H1 (cell line): ENCODE results near the gene CFAP157. TPM values are rescaled to one million over a fixed set of nuclear protein-coding genes. Genes with fewer than 3 reads are reported as not detected.

Experiments
- CTCF ChIA-PET: fragments of 300-600 bp; sonication (Branson Sonifier 250); formaldehyde crosslinking; loops from one replicate; lab custom pipeline; 2021; ENCODE audit not compliant: partially characterized antibody; lab: Charles Lee
- POLR2A ChIA-PET: fragments of 300-600 bp; sonication (Branson Sonifier 250); formaldehyde crosslinking; loops from one replicate; lab custom pipeline; 2021; ENCODE audit warnings: inconsistent platforms; ENCODE audit not compliant: partially characterized antibody; lab: Charles Lee
- DNase-seq, 2 experiments: peaks; one replicate each; pipeline versions ENCODE4 v3.0.0 to v3.0.0-alpha.2; 2010 to 2022; ENCODE audit warnings: low spot score in 2 of 2, low read depth in 1 of 2, mixed read lengths in 1 of 2
- FAIRE-seq: peaks from 2 replicates; lab custom pipeline; 2011; peaks lifted over from hg19 to GRCh38; lab: Jason Lieb, UNC
- H2AFZ ChIP-seq: 2 replicates; pipeline ENCODE4 v1.8.1; 2012; ENCODE audit warnings: low read length, inconsistent platforms
- H2AK5ac ChIP-seq: 2 replicates; pipeline ENCODE4 v1.6.1; 2013; ENCODE audit warnings: low read depth, low read length
- H2BK120ac ChIP-seq: replicated peaks from 2 replicates; pipeline ENCODE3; 2013; ENCODE audit warnings: low read depth, low read length, inconsistent platforms
- H2BK12ac ChIP-seq: 2 replicates; pipeline ENCODE4 v1.6.1; 2013; ENCODE audit warnings: low read depth, low read length
- H2BK15ac ChIP-seq: 2 replicates; pipeline ENCODE4 v1.6.1; 2013; ENCODE audit warnings: low read length
- H2BK20ac ChIP-seq: 2 replicates; pipeline ENCODE4 v1.6.1; 2013; ENCODE audit warnings: low read length
- H2BK5ac ChIP-seq: 2 replicates; pipeline ENCODE4 v1.6.1; 2013; ENCODE audit warnings: low read depth, low read length
- H3K14ac ChIP-seq: 2 replicates; pipeline ENCODE4 v1.6.1; 2013; ENCODE audit warnings: inconsistent platforms; ENCODE audit not compliant: insufficient read length
- H3K18ac ChIP-seq: 2 replicates; pipeline ENCODE4 v1.6.1; 2013; ENCODE audit warnings: low read length; ENCODE audit errors: extremely low read depth
- H3K23ac ChIP-seq: 2 replicates; pipeline ENCODE4 v1.6.1; 2013; ENCODE audit warnings: inconsistent platforms; ENCODE audit not compliant: insufficient read length
- H3K23me2 ChIP-seq: 2 replicates; pipeline ENCODE4 v1.6.1; 2013; ENCODE audit warnings: low read depth, low read length
- H3K27ac ChIP-seq: 2 replicates; pipeline ENCODE4 v1.6.1; 2011; ENCODE audit warnings: low read depth, low read length, inconsistent platforms
- H3K27me3 ChIP-seq, 4 experiments: replicated peaks in 1 of 4; 1 replicate in 1 of 4; 2 replicates in 3 of 4; pipeline versions ENCODE4 v1.6.1 to v1.8.1; 2011 to 2013; ENCODE audit warnings: low read length in 3 of 4, mild to moderate bottlenecking in 3 of 4, inconsistent platforms in 2 of 4, mixed read lengths in 2 of 4, moderate library complexity in 1 of 4; ENCODE audit not compliant: control insufficient read depth in 3 of 4, insufficient read depth in 3 of 4; ENCODE audit errors: extremely low read depth in 1 of 4
- H3K36me3 ChIP-seq, 4 experiments: 2 replicates each; pipeline versions ENCODE4 v1.6.1 to v1.8.1; 2011 to 2013; ENCODE audit warnings: mild to moderate bottlenecking in 4 of 4, low read length in 3 of 4, moderate library complexity in 2 of 4, control low read depth in 1 of 4, inconsistent platforms in 1 of 4; ENCODE audit not compliant: insufficient read depth in 4 of 4, control insufficient read depth in 2 of 4
- H3K4ac ChIP-seq: replicated peaks from 2 replicates; pipeline ENCODE3; 2013; ENCODE audit warnings: low read length, low read depth, mixed read lengths, inconsistent platforms; ENCODE audit not compliant: insufficient read length
- H3K4me1 ChIP-seq, 4 experiments: replicated peaks in 1 of 4; 1 replicate in 1 of 4; 2 replicates in 3 of 4; pipeline versions ENCODE4 v1.6.1 to v1.8.1; 2011 to 2013; ENCODE audit warnings: low read length in 3 of 4, inconsistent platforms in 2 of 4, mixed read lengths in 1 of 4; ENCODE audit not compliant: insufficient read depth in 4 of 4, control insufficient read depth in 3 of 4
- H3K4me2 ChIP-seq, 2 experiments: 2 replicates each; pipeline versions ENCODE4 v1.6.1 to v1.8.1; 2011 to 2013; ENCODE audit warnings: low read depth in 2 of 2, low read length in 2 of 2, control low read depth in 1 of 2, inconsistent platforms in 1 of 2, mild to moderate bottlenecking in 1 of 2; ENCODE audit not compliant: insufficient read depth in 1 of 2
- H3K4me3 ChIP-seq, 4 experiments: fragments of 200-600, 300-600 bp in 1 of 4; sonication (generic), shearing (Covaris generic), sonication (Bioruptor Twin) in 1 of 4; 2 replicates each; pipeline versions ENCODE4 v1.5.1 to v1.8.1; 2011 to 2016; ENCODE audit warnings: low read length in 4 of 4, low read depth in 3 of 4, control low read depth in 2 of 4, inconsistent platforms in 2 of 4, mild to moderate bottlenecking in 2 of 4, mixed read lengths in 1 of 4, moderate library complexity in 1 of 4; ENCODE audit not compliant: insufficient read depth in 2 of 4; ENCODE audit errors: extremely low read depth in 1 of 4
- H3K56ac ChIP-seq: replicated peaks from 2 replicates; pipeline ENCODE3; 2013; ENCODE audit warnings: low read depth, mild to moderate bottlenecking, mixed read lengths, low read length, inconsistent platforms; ENCODE audit not compliant: insufficient read length
- H3K79me1 ChIP-seq: 2 replicates; pipeline ENCODE4 v1.6.1; 2013; ENCODE audit warnings: low read depth, low read length, control low read depth
- H3K79me2 ChIP-seq, 2 experiments: 2 replicates each; pipeline versions ENCODE4 v1.6.1 to v1.8.1; 2012 to 2013; ENCODE audit warnings: low read length in 2 of 2, mild to moderate bottlenecking in 2 of 2, inconsistent platforms in 1 of 2; ENCODE audit not compliant: insufficient read depth in 2 of 2, control insufficient read depth in 1 of 2
- H3K9ac ChIP-seq, 4 experiments: replicated peaks in 1 of 4; 1 replicate in 1 of 4; 2 replicates in 3 of 4; pipeline versions ENCODE4 v1.6.1 to v1.8.1; 2011 to 2013; ENCODE audit warnings: low read depth in 3 of 4, low read length in 3 of 4, control low read depth in 2 of 4, mild to moderate bottlenecking in 2 of 4, moderate library complexity in 2 of 4, inconsistent platforms in 1 of 4; ENCODE audit errors: extremely low read depth in 1 of 4
- H3K9me3 ChIP-seq, 2 experiments: 2 replicates each; pipeline versions ENCODE4 v1.6.1 to v1.8.1; 2012 to 2013; ENCODE audit warnings: mild to moderate bottlenecking in 2 of 2, moderate library complexity in 2 of 2, control low read depth in 1 of 2, inconsistent platforms in 1 of 2, low read depth in 1 of 2, low read length in 1 of 2, mixed read lengths in 1 of 2; ENCODE audit not compliant: insufficient read depth in 2 of 2
- H4K20me1 ChIP-seq, 2 experiments: replicated peaks in 1 of 2; 2 replicates each; pipeline versions ENCODE3 to v1.8.1; 2011 to 2013; ENCODE audit warnings: inconsistent platforms in 2 of 2, low read length in 2 of 2, mild to moderate bottlenecking in 1 of 2; ENCODE audit not compliant: insufficient read depth in 2 of 2, control insufficient read depth in 1 of 2
- H4K5ac ChIP-seq: 2 replicates; pipeline ENCODE4 v1.6.1; 2013; ENCODE audit warnings: low read length, low read depth, mixed read lengths, inconsistent platforms; ENCODE audit not compliant: insufficient read length
- H4K8ac ChIP-seq: 2 replicates; pipeline ENCODE4 v1.8.0; 2013; ENCODE audit warnings: mild to moderate bottlenecking, moderate library complexity, low read length, inconsistent platforms; ENCODE audit not compliant: insufficient read depth; ENCODE audit errors: extremely low read depth
- H4K91ac ChIP-seq: replicated peaks from 2 replicates; pipeline ENCODE3; 2013; ENCODE audit warnings: low read length, mixed read lengths, inconsistent platforms; ENCODE audit not compliant: insufficient read length
- ASH2L ChIP-seq: fragments of 200-600, 300-600 bp; sonication (generic); IDR thresholded peaks from one replicate; pipeline ENCODE4 v1.7.1; 2017; ENCODE audit warnings: low read length
- CBX8 ChIP-seq: fragments of 300-800, 300-1000 bp; sonication (generic); IDR thresholded peaks from 2 replicates; pipeline ENCODE4 v1.7.1; 2016; ENCODE audit warnings: low read depth, low read length, borderline replicate concordance
- EGR1 ChIP-seq: IDR thresholded peaks from 2 replicates; pipeline ENCODE4 v1.6.1; 2011; ENCODE audit warnings: low read depth, low read length, borderline replicate concordance
- EZH2 ChIP-seq: fragments of 200-600 bp; sonication (generic); IDR thresholded peaks from 2 replicates; pipeline ENCODE4 v1.7.1; 2012; ENCODE audit warnings: low read depth, mild to moderate bottlenecking, moderate library complexity, low read length, inconsistent platforms; ENCODE audit not compliant: severe bottlenecking
- JUN ChIP-seq: IDR thresholded peaks from 2 replicates; pipeline ENCODE4 v1.6.1; 2011; ENCODE audit warnings: low read depth, mild to moderate bottlenecking, improper control_type of control experiment, low read length
- KDM4A ChIP-seq: IDR thresholded peaks from one replicate; pipeline ENCODE4 v1.7.1; 2012; ENCODE audit warnings: low read depth, mild to moderate bottlenecking, moderate library complexity, low read length, inconsistent platforms; ENCODE audit not compliant: severe bottlenecking
- MAX ChIP-seq: IDR thresholded peaks from 2 replicates; pipeline ENCODE4 v1.6.1; 2012; ENCODE audit warnings: inconsistent platforms
- POLR2A ChIP-seq, 2 experiments: IDR thresholded peaks; 1 replicate in 1 of 2; 2 replicates in 1 of 2; pipeline ENCODE4 v1.6.1; 2011; ENCODE audit warnings: low read depth in 2 of 2, low read length in 2 of 2, mild to moderate bottlenecking in 2 of 2; ENCODE audit errors: control extremely low read depth in 1 of 2
- RBBP5 ChIP-seq: IDR thresholded peaks from 2 replicates; pipeline ENCODE4 v1.7.1; 2012; ENCODE audit warnings: low read depth, mild to moderate bottlenecking, inconsistent platforms, low read length, moderate library complexity, borderline replicate concordance
- SIN3A ChIP-seq, 2 experiments: IDR thresholded peaks in 1 of 2; conservative IDR thresholded peaks in 1 of 2; 2 replicates each; pipeline ENCODE4 v1.6.1; 2011 to 2012; ENCODE audit warnings: low read length in 2 of 2, improper control_type of control experiment in 1 of 2, low read depth in 1 of 2, mild to moderate bottlenecking in 1 of 2
- SP1 ChIP-seq: IDR thresholded peaks from 2 replicates; pipeline ENCODE4 v1.6.1; 2011; ENCODE audit warnings: low read depth, low read length
- TCF12 ChIP-seq: IDR thresholded peaks from 2 replicates; pipeline ENCODE4 v1.6.1; 2011; ENCODE audit warnings: low read depth, mild to moderate bottlenecking, low read length
- TEAD4 ChIP-seq: IDR thresholded peaks from 2 replicates; pipeline ENCODE4 v1.6.1; 2012; ENCODE audit warnings: low read depth, low read length, inconsistent platforms, mixed read lengths
- WGBS, 2 experiments: shearing (Covaris generic) in 1 of 2; methylation state at CpG; one replicate each; pipeline versions ENCODE4 v1.1.6 to v1.1.7; 2013 to 2015; ENCODE audit warnings: low lambda C conversion rate in 2 of 2, mixed read lengths in 2 of 2, inconsistent platforms in 1 of 2, low coverage in 1 of 2, missing lambda C conversion rate in 1 of 2; ENCODE audit not compliant: insufficient replicate concordance in 2 of 2, insufficient coverage in 1 of 2, insufficient read length in 1 of 2; ENCODE audit errors: extremely low coverage in 1 of 2, missing lambda C conversion rate in 1 of 2; 5-methylcytosine and 5-hydroxymethylcytosine counted together
- polyA plus RNA-seq, 7 experiments: library from polyadenylated mRNA; depleted of rRNA in 3 of 7; stranded (reverse) in 5 of 7; unstranded in 2 of 7; fragments of >200 nt in 5 of 7; fragments of 200-250 nt in 2 of 7; gene quantifications; 1 replicate in 5 of 7; 2 replicates in 1 of 7; 4 replicates in 1 of 7; pipeline versions ENCODE4 v1.2.1 to v1.2.3, GENCODE V29; 2011 to 2013; ENCODE audit warnings: missing spikeins in 2 of 7, mixed read lengths in 2 of 7
- total RNA-seq: library from RNA; stranded (reverse); fragmentation: NEBNext Ultra II Directional; extraction: Animal tissue kit (Norgen Biotek cat#: 25700); gene quantifications from 2 replicates; pipeline ENCODE4 v1.2.1, GENCODE V29; 2021

The CFAP157 gene
- total and polyA plus RNA-seq, 2 of the 8 experiments (the other 6 are each of a cell fraction or from before 2014, with no cell fraction given), result not detected

- H3K79me2 ChIP-seq, result no peaks in the 10 kb centered on the region
- ChIA-PET CTCF (interaction anchor here (0.5 to 7.3 kb wide), 10 partner anchors 7 to 1441 kb away, joined by 3 to 37 read pairs (median 4); partner anchors contain the start of genes CDK9 and TOR2A), POLR2A (interaction anchor here (0.7 to 2.0 kb wide), 10 partner anchors 13 to 291 kb away, joined by 3 to 6 read pairs (median 4); partner anchors contain the start of genes CDK9, LRSAM1 and RPL12)
- no peaks in the 10 kb centered on the region for H3K79me1 ChIP-seq
- DNase-seq, result peak; percentile 67 to 96
- WGBS, 2 experiments, result 6% methylated on average over 31 of the region's 38 CpGs; no CpG with 5 or more reads in 1 of the 2 experiments
- no peaks in the 10 kb centered on the region for H3K9me3 ChIP-seq
- no peak overlapping the region for H3K27ac ChIP-seq
- H3K4me2 ChIP-seq, result peak overlapping the region; percentile 87 to 92
- H2BK5ac ChIP-seq, result no peak overlapping the region; the same call in 1 of the 2 replicates
- H2BK20ac ChIP-seq, result no peak overlapping the region
- no peak overlapping the region for H3K4ac ChIP-seq
- no peak overlapping the region for H2BK15ac ChIP-seq
- H2AK5ac ChIP-seq, result no peak overlapping the region
- H4K91ac ChIP-seq, result no peak overlapping the region
- no peaks in the 10 kb centered on the region for H3K27me3 ChIP-seq
- peaks cover 7% of the 10 kb centered on the region; the same call in 1 of the 2 replicates for H3K23me2 ChIP-seq
- no peak overlapping the region for H4K8ac ChIP-seq
- no peak overlapping the region for H3K9ac ChIP-seq
- H3K23ac ChIP-seq, result no peak overlapping the region
- H3K4me3 ChIP-seq, result peak overlapping the region; percentile 32 to 67 (median 47)
- H4K5ac ChIP-seq, result no peak overlapping the region
- H3K4me1 ChIP-seq, result no peaks in the 10 kb centered on the region; a peak in 2 of 7 replicates
- no peak overlapping the region for H2BK12ac ChIP-seq
- no peak overlapping the region for H2BK120ac ChIP-seq
- H2AFZ ChIP-seq, result no peak overlapping the region
- no peak overlapping the region for H3K18ac ChIP-seq
- peaks cover 0 to 5% of the 10 kb centered on the region in 2 experiments for H4K20me1 ChIP-seq
- no peak overlapping the region for H3K14ac ChIP-seq
- peak; percentile 7 for FAIRE-seq
- no peaks in the 10 kb centered on the region for H3K36me3 ChIP-seq
- TF ChIP-seq CBX8 (no peak), ASH2L (peak; percentile 45), MAX (no peak; the same call in 1 of the 2 replicates), POLR2A (IDR thresholded peaks at IDR 0.05; ENCODE audit: control extremely low read depth in 1 of 2, low read depth in 2 of 2, low read length in 2 of 2) (no peak), JUN (no peak), RBBP5 (peak; percentile 43; the same call in 1 of the 2 replicates), TCF12 (no peak), KDM4A (peak; percentile 14), EZH2 (no peak), TEAD4 (no peak), SP1 (peak; percentile 58; the same call in 1 of the 2 replicates), SIN3A (conservative IDR thresholded peaks at IDR 0.05 in 1 of 2, IDR thresholded peaks at IDR 0.05 in 1 of 2; ENCODE audit: low read depth in 1 of 2, low read length in 2 of 2) (peak in 1 of 2 experiments; percentile 10; a peak in 1 of 4 replicates), EGR1 (no peak)
- TF ChIP-seq, all 59 proteins: peak for 5
- no peak overlapping the region for H3K56ac ChIP-seq
These were observed 35.1 kb downstream of the CFAP157 start for GRCh38 chr9:127741831-127742434.
